GM12891 (cell line): ENCODE measurements around the gene MOB3C.

ENCODE experiments used
- PAX5 ChIP-seq: IDR thresholded peaks from 2 replicates; pipeline ENCODE4 v1.6.1; 2011; ENCODE audit warnings: low read length, moderate library complexity, mild to moderate bottlenecking; ENCODE audit not compliant: insufficient read depth, severe bottlenecking
- POLR2A ChIP-seq: IDR thresholded peaks from 2 replicates; pipeline ENCODE4 v1.6.1; 2011; ENCODE audit warnings: low read depth, low read length, control low read depth
- POLR2AphosphoS5 ChIP-seq: IDR thresholded peaks from 2 replicates; pipeline ENCODE4 v1.6.1; 2011; ENCODE audit warnings: low read depth, low read length, control low read depth
- TAF1 ChIP-seq: IDR thresholded peaks from 2 replicates; pipeline ENCODE4 v1.6.1; 2011; ENCODE audit warnings: low read depth, low read length, control low read depth

DNA sequence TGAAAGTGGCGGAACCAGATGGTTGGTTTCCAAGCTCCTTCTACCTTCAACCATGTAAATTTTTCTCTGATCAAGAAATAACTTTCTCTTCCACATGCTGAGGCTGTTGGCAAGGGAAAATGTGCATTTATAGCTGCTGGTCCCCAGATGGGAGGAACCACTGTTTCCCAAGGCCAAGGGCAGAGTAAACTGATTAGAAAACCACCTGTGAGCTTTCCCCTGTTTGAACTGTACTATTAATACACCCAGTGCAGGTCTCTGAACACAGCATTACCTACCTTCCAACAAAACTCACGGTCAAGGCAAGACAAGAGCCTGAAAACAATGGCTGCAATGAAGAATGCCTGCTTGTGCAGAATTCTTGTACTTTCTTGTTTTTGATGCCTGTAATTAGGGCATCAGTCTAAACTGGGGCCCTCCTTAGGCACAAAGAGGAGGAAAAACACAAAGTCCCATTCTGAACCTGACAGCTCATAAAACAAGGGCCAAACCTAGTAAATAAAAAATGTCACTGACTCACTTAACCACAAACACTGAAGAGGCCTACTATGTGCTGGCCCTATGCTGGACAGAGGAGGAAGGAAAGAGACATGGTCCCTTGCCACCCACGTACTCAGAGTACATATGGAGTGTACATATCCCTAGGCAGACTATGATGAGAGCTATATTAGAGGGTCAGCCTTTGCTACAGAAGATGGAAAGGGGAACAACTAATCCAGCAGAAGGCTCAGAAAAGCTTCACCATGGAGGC lies 15.2 kb downstream of the MOB3C start:
- TF ChIP-seq POLR2A (no peak), TAF1 (no peak), PAX5 (no peak), POLR2AphosphoS5 (no peak)
